ENCODE data around the gene CPZ. TPM values are rescaled to one million over a fixed set of nuclear protein-coding genes. Genes with fewer than 3 reads are reported as not detected.

CPZ gene
- total and polyA plus RNA-seq, 2 experiments from 2014 or later: 24.6 to 37.3 TPM

DNA sequence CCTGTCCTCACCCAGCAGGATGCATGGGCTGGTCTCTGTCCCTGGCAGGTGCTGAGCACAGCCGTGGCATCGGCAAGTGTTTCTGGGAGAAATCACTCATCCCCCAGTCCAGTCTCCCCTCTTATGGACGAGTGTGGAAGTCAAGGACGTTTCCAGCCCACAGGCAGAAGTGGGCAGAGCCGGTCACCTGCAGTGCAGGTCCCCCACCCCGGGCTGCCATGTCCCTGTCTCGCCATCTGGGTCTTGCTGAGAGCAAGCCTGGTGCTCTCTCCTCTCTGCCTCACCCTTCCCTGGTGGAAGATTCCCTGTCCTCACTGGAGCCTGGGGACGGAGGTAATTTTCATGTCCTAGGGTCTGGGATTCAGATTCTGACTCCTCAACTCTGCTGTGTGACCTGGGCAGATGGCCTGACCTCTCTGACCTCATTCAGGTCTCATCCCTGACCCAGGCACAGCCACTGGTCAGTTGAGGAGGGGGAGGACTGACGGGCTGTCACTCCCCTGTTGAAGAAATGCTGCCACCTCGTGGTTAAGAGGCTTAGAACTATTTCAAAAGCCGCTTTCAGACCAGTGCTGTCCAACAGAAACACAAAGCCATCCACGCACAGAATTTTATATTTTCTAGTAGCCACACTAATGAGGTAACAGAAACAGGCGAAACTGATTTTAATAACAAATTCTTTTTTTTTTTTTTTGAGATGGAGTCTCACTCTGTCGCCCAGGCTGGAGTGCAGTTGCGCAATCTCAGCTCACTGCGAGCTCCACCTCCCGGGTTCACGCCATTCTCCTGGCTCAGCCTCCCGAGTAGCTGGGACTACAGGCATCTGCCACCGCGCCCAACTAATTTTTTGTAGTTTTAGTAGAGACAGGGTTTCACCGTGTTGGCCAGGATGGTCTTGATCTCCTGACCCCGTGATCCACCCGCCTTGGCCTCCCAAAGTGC, 1.8 kb downstream of the CPZ start:
- ATAC-seq: peak; percentile 26
- H3K27ac Mint-ChIP-seq: no peak overlapping the region

More for the DNA sequence above, 1.8 kb downstream of the CPZ start:
- Histone ChIP-seq H3F3A (replicated peaks; ENCODE audit: low read depth) (no peaks in the 10 kb centered on the region), H3K4me1 (ENCODE audit: insufficient read depth) (peaks cover 17% of the 10 kb centered on the region), H3K4me2 (peak overlapping the region; percentile 98), H3K9me2 (ENCODE audit: insufficient read depth) (no peaks in the 10 kb centered on the region), H2AFZ (no peak overlapping the region), H3K4me3 (peak overlapping the region; percentile 86; the same call in 1 of the 2 replicates), H3K27ac (ENCODE audit: low read depth) (no peak overlapping the region), H3K27me3 (ENCODE audit: insufficient read depth) (no peaks in the 10 kb centered on the region), H3K79me2 (replicated peaks; ENCODE audit: insufficient read depth) (peaks cover 15% of the 10 kb centered on the region), H4K20me1 (replicated peaks; ENCODE audit: insufficient read depth) (peaks cover 8% of the 10 kb centered on the region; the same call in 1 of the 2 replicates), H3K36me3 (ENCODE audit: insufficient read depth) (no peaks in the 10 kb centered on the region)
- Mint-ChIP-seq H3K9me3 (no peaks in the 10 kb centered on the region), H3K36me3 (ENCODE audit: low read depth) (no peaks in the 10 kb centered on the region; the same call in 2 of the 3 replicates), H3K4me3 (peak overlapping the region; percentile 67), H3K4me1 (peaks cover 29% of the 10 kb centered on the region), H3K27me3 (ENCODE audit: insufficient read depth, low read depth, poor library complexity) (peaks cover 19% of the 10 kb centered on the region)
- TF ChIP-seq ZNF331 (CRISPR knock-in tag; IDR thresholded peaks at IDR 0.05; ENCODE audit: low read depth) (no peak), EZH2 (IDR thresholded peaks at IDR 0.05; ENCODE audit: low read depth, unreplicated experiment) (no peak), ZNF114 (CRISPR knock-in tag; IDR thresholded peaks at IDR 0.05) (no peak), JUNB (IDR thresholded peaks at IDR 0.05; ENCODE audit: unreplicated experiment) (no peak), CREB1 (CRISPR knock-in tag; IDR thresholded peaks at IDR 0.05; ENCODE audit: low read depth) (no peak), POLR2AphosphoS5 (IDR thresholded peaks at IDR 0.05; ENCODE audit: low read depth) (no peak), EZH2phosphoT487 (IDR thresholded peaks at IDR 0.05; ENCODE audit: unreplicated experiment) (no peak), STAT1 (IDR thresholded peaks at IDR 0.05; ENCODE audit: unreplicated experiment) (no peak)
- TF ChIP-seq, protein P1, sequence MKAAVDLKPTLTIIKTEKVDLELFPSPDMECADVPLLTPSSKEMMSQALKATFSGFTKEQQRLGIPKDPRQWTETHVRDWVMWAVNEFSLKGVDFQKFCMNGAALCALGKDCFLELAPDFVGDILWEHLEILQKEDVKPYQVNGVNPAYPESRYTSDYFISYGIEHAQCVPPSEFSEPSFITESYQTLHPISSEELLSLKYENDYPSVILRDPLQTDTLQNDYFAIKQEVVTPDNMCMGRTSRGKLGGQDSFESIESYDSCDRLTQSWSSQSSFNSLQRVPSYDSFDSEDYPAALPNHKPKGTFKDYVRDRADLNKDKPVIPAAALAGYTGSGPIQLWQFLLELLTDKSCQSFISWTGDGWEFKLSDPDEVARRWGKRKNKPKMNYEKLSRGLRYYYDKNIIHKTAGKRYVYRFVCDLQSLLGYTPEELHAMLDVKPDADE (IDR thresholded peaks at IDR 0.05): no peak
- TF ChIP-seq, protein P2, sequence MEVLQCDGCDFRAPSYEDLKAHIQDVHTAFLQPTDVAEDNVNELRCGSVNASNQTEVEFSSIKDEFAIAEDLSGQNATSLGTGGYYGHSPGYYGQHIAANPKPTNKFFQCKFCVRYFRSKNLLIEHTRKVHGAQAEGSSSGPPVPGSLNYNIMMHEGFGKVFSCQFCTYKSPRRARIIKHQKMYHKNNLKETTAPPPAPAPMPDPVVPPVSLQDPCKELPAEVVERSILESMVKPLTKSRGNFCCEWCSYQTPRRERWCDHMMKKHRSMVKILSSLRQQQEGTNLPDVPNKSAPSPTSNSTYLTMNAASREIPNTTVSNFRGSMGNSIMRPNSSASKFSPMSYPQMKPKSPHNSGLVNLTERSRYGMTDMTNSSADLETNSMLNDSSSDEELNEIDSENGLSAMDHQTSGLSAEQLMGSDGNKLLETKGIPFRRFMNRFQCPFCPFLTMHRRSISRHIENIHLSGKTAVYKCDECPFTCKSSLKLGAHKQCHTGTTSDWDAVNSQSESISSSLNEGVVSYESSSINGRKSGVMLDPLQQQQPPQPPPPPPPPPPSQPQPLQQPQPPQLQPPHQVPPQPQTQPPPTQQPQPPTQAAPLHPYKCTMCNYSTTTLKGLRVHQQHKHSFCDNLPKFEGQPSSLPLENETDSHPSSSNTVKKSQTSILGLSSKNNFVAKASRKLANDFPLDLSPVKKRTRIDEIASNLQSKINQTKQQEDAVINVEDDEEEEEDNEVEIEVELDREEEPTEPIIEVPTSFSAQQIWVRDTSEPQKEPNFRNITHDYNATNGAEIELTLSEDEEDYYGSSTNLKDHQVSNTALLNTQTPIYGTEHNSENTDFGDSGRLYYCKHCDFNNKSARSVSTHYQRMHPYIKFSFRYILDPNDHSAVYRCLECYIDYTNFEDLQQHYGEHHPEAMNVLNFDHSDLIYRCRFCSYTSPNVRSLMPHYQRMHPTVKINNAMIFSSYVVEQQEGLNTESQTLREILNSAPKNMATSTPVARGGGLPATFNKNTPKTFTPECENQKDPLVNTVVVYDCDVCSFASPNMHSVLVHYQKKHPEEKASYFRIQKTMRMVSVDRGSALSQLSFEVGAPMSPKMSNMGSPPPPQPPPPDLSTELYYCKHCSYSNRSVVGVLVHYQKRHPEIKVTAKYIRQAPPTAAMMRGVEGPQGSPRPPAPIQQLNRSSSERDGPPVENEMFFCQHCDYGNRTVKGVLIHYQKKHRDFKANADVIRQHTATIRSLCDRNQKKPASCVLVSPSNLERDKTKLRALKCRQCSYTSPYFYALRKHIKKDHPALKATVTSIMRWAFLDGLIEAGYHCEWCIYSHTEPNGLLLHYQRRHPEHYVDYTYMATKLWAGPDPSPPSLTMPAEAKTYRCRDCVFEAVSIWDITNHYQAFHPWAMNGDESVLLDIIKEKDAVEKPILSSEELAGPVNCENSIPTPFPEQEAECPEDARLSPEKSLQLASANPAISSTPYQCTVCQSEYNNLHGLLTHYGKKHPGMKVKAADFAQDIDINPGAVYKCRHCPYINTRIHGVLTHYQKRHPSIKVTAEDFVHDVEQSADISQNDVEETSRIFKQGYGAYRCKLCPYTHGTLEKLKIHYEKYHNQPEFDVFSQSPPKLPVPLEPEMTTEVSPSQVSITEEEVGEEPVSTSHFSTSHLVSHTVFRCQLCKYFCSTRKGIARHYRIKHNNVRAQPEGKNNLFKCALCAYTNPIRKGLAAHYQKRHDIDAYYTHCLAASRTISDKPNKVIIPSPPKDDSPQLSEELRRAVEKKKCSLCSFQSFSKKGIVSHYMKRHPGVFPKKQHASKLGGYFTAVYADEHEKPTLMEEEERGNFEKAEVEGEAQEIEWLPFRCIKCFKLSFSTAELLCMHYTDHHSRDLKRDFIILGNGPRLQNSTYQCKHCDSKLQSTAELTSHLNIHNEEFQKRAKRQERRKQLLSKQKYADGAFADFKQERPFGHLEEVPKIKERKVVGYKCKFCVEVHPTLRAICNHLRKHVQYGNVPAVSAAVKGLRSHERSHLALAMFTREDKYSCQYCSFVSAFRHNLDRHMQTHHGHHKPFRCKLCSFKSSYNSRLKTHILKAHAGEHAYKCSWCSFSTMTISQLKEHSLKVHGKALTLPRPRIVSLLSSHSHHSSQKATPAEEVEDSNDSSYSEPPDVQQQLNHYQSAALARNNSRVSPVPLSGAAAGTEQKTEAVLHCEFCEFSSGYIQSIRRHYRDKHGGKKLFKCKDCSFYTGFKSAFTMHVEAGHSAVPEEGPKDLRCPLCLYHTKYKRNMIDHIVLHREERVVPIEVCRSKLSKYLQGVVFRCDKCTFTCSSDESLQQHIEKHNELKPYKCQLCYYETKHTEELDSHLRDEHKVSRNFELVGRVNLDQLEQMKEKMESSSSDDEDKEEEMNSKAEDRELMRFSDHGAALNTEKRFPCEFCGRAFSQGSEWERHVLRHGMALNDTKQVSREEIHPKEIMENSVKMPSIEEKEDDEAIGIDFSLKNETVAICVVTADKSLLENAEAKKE (CRISPR knock-in tag; IDR thresholded peaks at IDR 0.05): no peak
- TF ChIP-seq, protein P3, sequence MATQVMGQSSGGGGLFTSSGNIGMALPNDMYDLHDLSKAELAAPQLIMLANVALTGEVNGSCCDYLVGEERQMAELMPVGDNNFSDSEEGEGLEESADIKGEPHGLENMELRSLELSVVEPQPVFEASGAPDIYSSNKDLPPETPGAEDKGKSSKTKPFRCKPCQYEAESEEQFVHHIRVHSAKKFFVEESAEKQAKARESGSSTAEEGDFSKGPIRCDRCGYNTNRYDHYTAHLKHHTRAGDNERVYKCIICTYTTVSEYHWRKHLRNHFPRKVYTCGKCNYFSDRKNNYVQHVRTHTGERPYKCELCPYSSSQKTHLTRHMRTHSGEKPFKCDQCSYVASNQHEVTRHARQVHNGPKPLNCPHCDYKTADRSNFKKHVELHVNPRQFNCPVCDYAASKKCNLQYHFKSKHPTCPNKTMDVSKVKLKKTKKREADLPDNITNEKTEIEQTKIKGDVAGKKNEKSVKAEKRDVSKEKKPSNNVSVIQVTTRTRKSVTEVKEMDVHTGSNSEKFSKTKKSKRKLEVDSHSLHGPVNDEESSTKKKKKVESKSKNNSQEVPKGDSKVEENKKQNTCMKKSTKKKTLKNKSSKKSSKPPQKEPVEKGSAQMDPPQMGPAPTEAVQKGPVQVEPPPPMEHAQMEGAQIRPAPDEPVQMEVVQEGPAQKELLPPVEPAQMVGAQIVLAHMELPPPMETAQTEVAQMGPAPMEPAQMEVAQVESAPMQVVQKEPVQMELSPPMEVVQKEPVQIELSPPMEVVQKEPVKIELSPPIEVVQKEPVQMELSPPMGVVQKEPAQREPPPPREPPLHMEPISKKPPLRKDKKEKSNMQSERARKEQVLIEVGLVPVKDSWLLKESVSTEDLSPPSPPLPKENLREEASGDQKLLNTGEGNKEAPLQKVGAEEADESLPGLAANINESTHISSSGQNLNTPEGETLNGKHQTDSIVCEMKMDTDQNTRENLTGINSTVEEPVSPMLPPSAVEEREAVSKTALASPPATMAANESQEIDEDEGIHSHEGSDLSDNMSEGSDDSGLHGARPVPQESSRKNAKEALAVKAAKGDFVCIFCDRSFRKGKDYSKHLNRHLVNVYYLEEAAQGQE (IDR thresholded peaks at IDR 0.05; ENCODE audit: unreplicated experiment): peak; percentile 25
- TF ChIP-seq, protein P4, sequence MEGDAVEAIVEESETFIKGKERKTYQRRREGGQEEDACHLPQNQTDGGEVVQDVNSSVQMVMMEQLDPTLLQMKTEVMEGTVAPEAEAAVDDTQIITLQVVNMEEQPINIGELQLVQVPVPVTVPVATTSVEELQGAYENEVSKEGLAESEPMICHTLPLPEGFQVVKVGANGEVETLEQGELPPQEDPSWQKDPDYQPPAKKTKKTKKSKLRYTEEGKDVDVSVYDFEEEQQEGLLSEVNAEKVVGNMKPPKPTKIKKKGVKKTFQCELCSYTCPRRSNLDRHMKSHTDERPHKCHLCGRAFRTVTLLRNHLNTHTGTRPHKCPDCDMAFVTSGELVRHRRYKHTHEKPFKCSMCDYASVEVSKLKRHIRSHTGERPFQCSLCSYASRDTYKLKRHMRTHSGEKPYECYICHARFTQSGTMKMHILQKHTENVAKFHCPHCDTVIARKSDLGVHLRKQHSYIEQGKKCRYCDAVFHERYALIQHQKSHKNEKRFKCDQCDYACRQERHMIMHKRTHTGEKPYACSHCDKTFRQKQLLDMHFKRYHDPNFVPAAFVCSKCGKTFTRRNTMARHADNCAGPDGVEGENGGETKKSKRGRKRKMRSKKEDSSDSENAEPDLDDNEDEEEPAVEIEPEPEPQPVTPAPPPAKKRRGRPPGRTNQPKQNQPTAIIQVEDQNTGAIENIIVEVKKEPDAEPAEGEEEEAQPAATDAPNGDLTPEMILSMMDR (conservative IDR thresholded peaks at IDR 0.05; ENCODE audit: low read depth in 2 of 2): peak; percentile 87 to 91
- DNase-seq (ENCODE audit: low spot score): peak; percentile 94

All from GM23338 (cell line).